Measurements from ENCODE around the gene AMOT.

The AMOT gene

DNA sequence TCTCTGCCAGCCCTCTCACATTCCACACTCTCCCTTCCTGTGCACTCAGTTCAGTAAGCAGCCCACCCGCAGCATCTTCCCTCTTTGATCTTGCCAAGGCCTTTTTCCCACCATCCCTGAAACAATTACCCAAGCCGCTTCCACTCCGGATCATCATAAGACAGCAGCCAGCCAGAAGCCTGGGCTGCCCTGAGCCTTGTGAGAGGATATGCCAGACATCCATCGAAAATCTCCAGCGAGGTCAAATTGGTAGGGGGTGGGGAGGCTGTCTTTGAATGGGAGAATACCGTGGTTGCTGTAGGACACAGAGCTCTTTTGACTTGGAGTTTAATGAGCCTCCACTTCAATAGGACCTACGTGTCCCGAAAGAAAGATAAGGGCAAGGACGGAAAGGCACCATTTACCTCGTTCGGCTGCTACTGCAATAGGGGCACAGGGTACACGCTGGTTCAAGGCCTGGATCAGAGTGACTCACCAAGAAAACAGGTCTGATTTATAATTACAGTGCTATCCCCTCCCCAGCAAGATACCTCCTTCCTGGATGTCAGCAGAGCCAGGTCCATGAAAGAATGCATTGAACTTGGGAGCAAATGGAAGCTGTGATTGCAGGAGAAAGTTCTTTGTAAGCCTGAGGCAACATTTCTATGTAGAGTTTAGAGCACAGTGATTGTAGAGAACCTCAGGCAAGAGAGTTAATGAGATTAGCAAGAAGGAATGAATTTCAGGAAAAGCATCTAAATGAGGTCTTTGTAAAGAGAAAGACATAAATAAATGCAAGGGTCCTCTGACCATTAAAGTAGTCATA lies 39.5 kb downstream of the AMOT start:
- DNase-seq (ENCODE audit: low read depth in 1 of 2, low spot score in 1 of 2) = no peak

DNA sequence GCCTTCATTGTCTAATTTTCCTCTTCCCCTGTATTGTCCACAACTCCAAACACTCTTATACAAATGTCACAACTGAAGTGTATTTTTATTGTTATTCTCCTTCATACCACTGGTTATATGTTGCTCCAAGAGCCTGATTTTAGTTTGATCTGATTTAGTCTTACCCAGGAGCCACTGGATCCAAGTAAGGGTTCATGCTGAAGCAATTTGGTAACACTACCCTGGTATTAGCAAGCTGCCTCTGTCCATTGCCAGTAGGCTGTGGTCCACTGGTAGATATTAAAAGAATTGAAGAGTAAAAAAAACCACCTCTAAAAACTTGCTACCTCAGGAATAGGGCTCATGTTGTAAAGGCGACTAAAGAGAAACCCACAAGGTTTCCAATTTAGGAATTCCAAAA lies 41.2 kb downstream of the AMOT start:
- DNase-seq (ENCODE audit: low read depth in 1 of 2, low spot score in 1 of 2) = no peak

DNA sequence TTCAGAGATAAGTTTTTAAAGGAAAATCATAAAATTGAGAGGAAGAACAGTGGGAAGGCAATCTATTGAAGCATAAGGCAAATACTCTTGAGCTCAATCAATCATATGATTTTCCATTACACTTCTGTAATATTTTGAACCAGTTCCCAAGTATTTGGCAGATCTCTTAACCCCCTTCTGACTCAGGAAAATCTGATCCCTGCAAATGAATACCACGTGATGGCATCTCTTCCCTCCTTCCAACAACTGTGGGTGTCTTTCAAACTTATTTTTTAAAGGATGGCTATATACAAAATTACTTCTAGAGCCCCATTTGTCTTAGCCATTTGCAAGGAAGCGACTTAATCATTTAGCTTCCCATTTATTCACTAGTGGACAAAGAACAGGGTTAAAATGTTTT lies 41.9 kb downstream of the AMOT start:
- no peak for DNase-seq (ENCODE audit: low read depth in 1 of 2, low spot score in 1 of 2)

DNA sequence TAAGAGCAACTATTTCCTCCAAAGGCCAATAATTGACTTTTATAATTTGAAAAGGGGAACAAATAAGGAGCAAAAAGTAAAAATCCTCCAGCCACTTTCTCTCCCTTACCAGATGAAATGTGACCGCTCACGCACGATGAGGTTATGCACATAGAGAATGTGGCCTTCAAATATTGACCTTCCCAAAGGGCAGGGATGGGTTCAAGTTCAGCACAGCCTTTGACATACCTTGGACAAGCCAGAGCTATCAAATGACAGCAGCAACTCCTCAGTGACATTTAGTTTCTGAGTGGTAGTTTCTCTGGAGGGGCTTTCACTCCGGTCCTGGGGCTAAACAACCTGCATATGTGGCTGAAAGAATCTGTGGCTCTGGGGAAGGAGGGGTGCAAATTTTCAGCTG lies 50.7 kb downstream of the AMOT start:
- DNase-seq (ENCODE audit: low read depth in 1 of 2, low spot score in 1 of 2) = no peak

DNA sequence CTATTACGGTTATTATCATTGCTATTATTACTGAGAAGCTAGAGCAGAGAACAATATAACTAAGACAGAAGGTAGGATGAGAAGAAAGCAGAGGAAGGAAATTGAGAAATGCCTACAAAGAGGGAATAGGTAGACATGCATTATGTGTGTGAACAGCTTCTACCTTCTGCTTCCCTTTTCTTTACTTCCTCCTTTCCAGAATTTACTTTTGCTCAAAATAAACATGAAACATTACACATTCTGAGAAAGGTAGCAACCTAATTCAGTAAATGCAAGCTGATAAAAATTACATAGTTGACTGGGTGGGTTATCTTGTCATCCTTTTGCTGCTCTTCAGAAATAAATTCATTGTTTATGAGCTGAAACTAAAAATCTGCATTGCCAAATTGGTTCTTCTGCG lies 54.6 kb downstream of the AMOT start:
- DNase-seq (ENCODE audit: low read depth in 1 of 2, low spot score in 1 of 2) = no peak

DNA sequence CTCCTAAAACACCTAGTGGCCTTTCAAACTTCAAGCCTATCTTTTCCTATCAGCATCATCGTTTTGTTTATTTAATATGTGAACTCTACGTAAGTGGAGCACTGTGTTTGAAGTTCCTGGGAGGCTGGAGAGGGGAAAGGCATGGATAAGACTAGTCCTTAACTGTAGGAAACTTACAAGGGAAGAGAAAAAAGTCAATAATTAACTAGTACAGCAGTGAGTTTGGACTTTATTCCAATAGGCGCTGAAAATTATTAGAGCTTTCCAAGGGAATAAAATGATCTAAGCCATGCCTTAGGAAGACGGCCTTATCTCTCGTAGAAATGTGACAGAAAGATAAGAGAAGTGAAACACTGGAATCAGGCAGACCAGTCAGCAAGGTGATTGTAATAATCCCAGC lies 55.3 kb downstream of the AMOT start:
- DNase-seq (ENCODE audit: low read depth in 1 of 2, low spot score in 1 of 2) = no peak

DNA sequence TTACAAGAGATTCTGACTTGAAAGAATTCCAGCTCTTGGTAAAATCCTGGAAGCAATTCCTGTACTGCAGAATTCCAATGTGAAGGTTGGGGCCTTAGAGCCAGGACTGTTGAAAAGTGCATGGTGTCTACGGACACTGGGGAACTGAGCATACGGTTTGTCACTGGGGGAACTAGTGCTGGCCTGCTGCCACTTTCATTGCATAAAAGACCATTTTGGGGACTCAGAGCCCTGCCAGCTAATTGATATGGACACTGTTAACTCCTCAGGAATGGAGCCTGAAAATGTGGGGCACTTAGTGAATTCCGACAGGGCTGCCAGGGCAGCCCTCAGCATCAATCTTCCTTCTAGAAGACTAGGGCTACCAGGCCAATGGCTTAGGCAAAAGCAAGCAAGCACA lies 55.9 kb downstream of the AMOT start:
- DNase-seq (ENCODE audit: low read depth in 1 of 2, low spot score in 1 of 2) = no peak

DNA sequence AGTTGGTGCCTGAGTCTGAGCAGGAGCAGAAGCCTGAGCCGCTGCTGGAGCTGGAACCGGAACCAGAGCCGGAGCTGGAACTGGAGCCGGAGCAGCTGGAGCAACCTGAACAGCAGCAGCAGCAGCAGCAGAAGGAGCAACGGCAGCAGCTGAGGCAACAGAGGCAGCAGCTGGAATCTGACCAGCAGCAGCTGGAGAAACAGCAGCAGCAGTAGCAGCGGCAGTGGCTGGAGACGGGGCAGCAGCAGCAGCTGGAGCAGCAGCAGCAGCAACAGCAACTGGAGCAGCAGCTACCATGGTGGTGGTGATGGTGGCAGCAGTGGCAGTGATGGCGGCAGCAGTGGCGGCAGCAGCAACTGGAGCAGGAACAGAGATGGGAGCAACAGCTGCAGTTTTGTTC lies 61.5 kb downstream of the AMOT start:
- DNase-seq (ENCODE audit: low read depth in 1 of 2, low spot score in 1 of 2) = no peak

DNA sequence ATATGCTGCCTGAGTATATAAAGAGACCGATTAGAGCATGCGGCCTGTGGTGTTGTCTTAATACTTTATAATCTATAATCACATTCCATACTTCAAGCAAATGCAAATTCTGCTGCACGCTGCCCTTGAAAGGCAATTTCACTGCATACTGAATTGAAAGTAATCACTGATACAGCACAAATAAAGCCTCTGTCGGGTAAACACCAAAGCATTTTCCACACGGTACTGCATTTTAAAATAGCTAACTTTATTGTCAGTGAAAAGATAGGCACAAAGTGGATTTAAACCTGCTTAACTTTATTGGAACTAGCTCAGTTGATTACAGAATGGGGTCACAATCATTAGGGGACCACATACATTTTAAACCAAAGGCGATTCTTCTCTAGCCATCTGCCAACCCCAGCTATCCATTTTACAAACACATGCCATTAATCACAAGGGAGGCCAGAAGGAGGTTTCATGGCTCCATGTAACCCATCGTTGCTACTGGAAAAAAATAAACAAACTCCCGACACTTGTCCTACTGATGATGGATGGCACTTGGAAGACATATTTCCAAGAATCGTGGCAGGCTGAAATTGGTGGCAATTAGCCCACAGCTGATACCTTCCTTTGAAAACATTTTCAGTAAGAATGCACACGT lies 65.9 kb downstream of the AMOT start:
- no peak for DNase-seq (ENCODE audit: low read depth in 1 of 2, low spot score in 1 of 2)

DNA sequence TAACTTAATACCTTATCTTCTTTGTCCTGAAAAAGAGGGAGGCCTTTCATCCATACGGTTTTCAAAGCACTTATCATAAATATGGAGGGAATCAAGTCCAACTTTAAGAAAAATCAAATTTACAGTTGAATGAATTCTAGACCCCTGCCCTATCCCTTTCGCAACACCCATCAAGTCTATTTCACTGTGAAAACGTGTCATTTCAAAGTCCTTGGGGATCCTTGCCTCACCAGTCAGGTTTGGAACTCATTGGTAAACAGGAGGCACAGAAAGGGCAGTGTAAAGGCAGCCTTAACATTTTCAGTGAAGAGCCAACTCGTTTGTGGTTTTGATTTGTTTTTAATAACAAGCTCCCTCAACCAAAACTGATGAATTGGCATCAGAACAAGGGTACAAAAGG lies 66.5 kb downstream of the AMOT start:
- DNase-seq (ENCODE audit: low read depth in 1 of 2, low spot score in 1 of 2) = no peak

DNA sequence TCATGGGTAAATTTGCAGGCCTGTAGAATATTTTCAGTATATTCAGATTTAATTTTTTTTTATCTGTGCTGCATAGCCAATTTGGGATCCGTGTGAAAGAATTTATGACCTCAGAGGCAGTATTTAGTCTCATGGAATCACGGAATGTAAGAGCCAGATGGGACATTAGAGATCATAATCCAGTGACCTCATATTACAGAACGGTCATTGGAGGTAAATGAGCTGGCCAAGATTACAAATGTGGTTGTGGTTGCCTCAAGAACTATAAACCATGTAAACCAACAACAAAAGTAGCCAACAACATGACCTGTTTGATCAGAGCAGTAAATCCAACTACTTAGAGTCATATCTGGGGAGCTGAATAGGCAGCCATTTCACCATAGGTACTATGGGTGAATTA lies 71.6 kb downstream of the AMOT start:
- DNase-seq (ENCODE audit: low read depth in 1 of 2, low spot score in 1 of 2) = no peak

DNA sequence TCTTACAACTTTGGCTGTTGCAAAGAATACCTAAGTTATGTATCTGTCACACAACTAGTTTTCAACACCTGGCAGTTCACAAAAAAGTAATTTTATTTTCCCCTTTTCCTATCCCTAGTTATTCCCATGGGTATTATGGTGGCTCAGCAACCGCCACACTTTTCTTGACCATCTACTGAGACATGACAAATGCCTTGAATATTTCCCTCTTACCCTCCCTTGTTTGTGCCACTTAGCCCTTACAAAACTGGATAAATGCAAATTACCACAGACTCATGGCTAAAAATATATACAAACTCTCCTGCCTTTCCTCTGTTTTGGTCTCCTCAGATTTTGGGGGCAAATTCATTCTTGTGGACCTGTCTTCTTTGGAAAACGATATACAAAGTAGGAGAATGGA lies 72.1 kb downstream of the AMOT start:
- DNase-seq (ENCODE audit: low read depth in 1 of 2, low spot score in 1 of 2) = no peak

DNA sequence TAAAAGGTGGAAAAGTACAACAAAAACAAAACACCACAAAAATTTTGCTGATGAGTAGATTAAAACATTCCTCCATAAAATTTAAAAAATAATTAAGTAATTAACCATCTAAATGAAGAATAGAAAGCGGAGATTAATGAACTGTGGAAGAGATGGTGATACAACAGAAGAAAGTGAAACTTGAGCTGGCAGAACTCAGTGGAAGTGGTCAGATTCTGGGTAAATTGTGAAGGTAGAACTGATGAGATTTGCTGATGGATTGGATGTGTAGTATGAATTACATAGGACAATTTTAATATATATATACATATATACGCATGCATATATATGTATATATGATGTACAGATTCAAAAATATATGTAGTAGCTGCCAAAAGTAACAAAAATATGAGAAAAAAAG lies 73.9 kb downstream of the AMOT start:
- no peak for DNase-seq (ENCODE audit: low read depth in 1 of 2, low spot score in 1 of 2)

DNA sequence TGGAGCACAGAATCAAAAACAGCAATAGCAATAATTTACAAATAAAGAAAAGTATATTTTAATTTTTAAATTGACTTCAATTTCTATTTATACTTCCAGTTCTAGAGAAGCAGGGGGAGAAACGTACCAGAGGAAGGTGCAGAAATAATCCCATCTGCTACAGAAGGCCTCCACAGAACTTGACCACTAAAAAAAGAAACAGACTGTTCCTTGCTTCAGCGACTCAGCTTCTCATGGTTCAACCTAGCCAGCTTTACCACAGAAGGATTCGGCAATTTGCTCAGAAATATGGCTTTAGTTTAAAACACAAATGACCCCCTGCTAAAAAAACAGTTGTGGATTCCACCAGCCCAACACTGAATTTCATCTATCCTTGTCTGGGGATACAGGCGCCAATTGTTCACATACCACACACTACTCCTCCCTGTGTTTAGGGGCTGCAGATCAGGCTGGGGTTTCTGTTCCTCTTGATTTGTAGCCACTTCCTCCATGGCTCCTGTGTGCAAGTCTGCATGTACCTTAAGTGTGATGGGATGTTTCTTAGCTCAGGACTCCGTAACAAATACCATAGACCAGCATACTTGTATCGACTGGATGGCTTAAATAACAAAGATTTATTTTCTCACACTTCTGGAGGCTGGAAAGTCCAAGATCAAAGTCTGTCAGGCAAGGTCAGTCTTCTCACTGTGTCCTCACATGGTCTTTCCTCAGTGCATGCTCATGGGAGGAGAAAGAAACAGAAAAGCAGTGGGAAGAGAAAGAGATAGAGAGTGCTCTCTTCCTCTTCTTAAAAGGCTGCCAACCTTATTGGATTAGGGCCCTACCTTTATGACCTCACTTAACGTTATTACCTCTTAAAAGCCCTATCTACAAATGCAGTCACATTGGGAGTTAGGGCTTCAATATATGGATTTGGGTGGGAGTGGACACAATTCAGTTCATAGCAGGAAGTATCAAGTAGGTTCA lies 79.1 kb downstream of the AMOT start:
- no peak for DNase-seq (ENCODE audit: low read depth in 1 of 2, low spot score in 1 of 2)

DNA sequence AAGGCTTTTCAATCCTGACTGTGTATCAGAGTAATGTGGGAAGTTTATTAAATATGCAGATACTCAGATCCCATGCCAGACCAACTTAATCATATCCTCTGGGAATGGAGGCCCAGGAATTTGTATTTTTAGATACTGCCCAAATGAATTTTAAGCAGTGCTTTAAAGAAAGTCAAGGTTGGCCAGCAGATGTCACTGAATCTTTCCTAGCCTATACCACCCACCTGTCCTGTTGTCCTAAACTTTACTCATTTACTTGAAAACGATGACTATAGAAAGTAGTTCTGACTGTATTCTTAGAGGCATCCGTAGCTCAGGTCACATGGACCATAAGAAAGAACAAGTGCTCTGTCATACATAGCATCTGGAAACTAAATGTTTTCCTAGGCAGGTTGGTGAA lies 79.9 kb downstream of the AMOT start:
- DNase-seq (ENCODE audit: low read depth in 1 of 2, low spot score in 1 of 2) = no peak

DNA sequence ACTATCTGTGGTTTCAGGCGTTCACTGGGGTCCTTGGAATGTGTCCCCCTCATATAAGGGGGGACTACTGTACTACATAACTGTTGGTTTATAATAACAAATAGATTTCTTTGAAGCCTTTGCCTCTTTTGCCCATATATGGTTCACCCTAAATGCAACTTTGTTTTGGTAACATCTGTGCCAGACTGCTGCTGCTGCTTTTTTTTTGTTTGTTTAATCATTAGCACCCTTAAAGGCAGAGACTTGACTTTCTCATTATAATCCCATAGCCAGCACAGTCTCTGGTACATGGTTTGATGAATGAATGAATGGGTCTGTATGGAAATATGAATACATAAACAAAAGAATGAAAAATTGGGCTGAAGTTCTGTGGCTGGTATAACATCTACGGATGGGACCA lies 80.7 kb downstream of the AMOT start:
- no peak for DNase-seq (ENCODE audit: low read depth in 1 of 2, low spot score in 1 of 2)

DNA sequence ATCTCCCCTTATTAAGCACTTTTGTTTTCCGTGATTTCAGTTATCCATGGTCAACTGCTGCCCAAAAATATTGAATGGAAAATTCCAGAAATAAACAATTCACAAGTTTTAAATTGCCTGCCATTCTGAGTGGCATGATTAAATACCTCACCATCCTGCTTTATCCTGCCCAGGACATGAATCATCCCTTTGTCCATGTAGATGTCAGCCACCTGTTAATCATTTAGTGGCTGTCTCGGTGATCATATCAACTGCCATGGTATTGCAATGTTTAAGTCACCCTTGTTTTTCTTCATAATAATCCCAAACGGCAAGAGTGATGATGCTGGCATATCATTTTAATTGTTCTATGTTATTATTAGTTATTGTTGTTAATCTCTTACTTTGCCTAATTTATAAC lies 81.1 kb downstream of the AMOT start:
- no peak for DNase-seq (ENCODE audit: low read depth in 1 of 2, low spot score in 1 of 2)

DNA sequence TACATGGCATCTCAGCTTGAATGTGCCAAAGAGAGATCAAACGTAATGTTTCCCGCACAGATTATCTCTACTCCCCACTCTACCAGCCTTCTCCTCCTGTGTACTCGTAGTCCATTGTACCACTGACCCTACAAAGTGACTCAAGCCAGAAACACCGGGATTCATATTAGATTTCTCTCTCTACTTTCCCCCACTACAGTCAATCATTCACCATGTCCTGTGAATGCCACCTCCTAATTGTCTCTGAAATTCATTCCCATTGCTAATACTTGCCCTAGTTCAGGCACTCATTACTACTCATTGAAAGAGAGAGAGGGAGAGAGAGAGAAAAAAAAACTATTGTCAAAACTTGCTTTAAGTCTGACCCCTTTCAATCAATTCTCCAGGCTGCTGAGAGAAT lies 82.7 kb downstream of the AMOT start:
- no peak for DNase-seq (ENCODE audit: low read depth in 1 of 2, low spot score in 1 of 2)

DNA sequence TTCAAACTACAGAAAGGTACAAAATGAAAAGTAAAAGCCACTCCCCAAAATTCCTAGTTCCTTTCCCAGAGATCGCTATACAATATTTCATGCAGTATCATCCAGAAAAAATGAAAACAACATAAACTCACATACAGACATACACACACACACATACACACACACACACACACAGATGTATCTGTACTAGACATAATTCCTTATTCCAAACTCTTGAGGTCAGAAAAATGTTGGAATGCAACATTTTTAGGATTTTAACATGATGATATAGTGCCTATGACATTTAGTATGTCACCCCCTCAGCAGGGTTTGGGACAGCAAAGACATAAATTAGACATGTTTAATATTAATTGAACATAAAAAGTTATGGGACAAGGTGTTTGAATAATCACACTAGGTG lies 87.5 kb downstream of the AMOT start:
- DNase-seq (ENCODE audit: low read depth in 1 of 2, low spot score in 1 of 2) = no peak

DNA sequence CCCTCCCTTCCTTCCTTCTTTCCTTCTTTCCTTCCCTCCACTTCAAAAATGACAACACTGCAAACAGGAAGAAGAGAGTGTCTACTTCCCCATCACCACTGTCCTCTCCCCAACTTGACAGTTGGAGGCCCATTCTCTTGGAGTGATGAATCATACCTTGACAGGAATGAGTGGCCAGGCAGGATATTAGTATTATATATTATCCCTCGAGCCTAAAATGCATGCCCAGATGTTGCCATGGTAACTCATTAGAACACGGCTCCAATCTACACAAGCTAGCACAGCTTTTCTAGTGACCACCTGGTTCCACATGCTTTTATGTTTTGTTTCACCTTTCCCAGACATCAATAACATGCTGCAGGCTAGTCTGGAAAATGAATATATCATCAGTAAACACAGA lies 89.6 kb downstream of the AMOT start:
- no peak for DNase-seq (ENCODE audit: low read depth in 1 of 2, low spot score in 1 of 2)

DNA sequence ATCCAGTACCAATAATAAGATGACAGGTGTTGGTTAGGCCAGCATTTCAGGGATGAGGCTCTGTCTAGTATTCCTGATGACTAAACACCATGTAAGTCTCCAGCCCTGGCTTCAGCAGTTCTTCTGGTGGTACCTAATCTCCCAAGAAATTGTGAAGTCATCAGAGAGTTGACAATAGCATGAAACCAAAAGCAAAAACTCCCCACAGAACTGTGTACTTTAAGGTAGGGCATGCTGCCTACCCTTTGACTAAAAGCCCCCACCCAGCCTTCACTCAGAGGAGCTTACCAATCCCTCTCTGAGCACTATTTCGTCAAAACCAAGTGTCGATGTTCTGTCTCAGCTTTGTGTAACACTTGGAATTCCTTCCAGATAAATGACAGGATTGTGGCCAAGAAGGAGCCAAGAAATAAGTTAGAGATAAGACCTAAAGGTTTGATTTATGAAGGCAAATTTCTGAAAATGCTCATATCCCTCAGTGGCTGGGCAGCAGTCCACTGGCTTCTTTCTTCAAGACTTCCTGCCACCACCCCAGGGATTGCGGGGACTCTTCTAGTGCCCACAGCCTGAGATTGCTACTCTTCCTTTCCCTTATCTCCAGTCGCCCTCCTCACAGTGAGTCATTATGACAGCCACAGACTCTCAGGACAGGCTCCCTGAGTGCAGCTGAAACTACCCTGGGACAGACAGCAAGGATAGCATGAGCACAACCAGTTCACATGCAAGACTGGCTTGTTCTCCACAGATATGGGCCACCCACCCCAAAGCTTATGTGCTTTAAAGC lies 93.6 kb downstream of the AMOT start:
- no peak for DNase-seq (ENCODE audit: low read depth in 1 of 2, low spot score in 1 of 2)

Data from activated CD4-positive, alpha-beta T cell treated with anti-CD3 and anti-CD28 coated beads, Interleukin-2, amount 50 U/mL, for 24 hours (primary cell).